C4-2B (cell line): ENCODE results near the gene SLC25A33.
"Not testable (repeated sequence)": the region's sequence is repeated elsewhere in the genome, so short reads cannot be mapped to it uniquely, and the experiment has no call there.

Experiments
- H3K27ac ChIP-seq: fragments of 450-650 bp; 2 replicates; pipeline ENCODE4 v1.5.1; 2017
- ZFX ChIP-seq: fragments of 450-650 bp; IDR thresholded peaks from 2 replicates; pipeline ENCODE4 v1.6.1; 2017
- TF ChIP-seq, protein P1 (sequence below): fragments of 450-650 bp; conservative IDR thresholded peaks from 2 replicates; pipeline ENCODE4 v1.5.1; 2017; ENCODE audit warnings: mild to moderate bottlenecking

Gene SLC25A33

DNA sequence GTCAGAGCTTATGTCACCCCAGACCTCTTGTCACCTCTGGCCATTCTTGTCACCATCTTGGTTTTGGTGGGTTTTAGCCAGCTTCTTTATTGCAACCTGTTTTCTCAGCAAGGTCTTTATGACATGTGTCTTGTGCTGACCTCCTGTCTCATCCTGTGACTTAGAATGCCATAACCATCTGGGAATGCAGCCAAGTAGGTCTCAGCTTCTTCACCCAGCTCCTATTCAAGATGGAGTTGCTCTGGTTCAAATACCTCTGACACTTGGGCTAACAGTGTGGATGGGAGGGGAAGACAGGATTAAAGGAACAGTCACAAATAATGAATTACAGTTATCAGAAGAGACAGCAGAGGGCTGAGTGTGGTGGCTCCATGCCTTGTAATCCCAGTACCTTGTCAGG, 81.8 kb downstream of the SLC25A33 start:
- TF ChIP-seq ZFX, result no peak
- TF ChIP-seq, protein P1, sequence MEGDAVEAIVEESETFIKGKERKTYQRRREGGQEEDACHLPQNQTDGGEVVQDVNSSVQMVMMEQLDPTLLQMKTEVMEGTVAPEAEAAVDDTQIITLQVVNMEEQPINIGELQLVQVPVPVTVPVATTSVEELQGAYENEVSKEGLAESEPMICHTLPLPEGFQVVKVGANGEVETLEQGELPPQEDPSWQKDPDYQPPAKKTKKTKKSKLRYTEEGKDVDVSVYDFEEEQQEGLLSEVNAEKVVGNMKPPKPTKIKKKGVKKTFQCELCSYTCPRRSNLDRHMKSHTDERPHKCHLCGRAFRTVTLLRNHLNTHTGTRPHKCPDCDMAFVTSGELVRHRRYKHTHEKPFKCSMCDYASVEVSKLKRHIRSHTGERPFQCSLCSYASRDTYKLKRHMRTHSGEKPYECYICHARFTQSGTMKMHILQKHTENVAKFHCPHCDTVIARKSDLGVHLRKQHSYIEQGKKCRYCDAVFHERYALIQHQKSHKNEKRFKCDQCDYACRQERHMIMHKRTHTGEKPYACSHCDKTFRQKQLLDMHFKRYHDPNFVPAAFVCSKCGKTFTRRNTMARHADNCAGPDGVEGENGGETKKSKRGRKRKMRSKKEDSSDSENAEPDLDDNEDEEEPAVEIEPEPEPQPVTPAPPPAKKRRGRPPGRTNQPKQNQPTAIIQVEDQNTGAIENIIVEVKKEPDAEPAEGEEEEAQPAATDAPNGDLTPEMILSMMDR, result no peak
- H3K27ac ChIP-seq, result no peak overlapping the region

DNA sequence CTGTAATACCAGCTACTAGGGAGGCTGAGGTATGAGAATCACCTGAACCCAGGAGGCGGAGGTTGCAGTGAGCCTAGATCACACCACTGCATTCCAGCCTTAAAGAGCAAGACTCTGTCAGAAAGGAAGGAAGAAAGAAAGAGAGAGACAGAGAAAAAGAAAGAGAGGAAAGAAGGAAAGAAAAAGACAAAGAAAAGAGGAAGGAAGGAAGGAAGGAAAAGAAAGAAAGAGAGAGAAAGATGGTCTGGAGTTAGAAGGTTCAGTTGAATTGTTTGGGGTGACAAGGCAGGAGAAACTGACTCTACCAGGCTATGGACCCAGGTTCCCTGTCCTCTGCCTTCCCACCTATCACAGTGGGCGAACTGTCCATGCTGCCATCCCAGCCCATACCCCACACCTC, 84.8 kb downstream of the SLC25A33 start:
- no peak overlapping the region for H3K27ac ChIP-seq
- TF ChIP-seq, protein P1, result no peak
- TF ChIP-seq ZFX, result no peak

GRCh38 chr1:9625030-9625429, 85.8 kb downstream of the SLC25A33 start:
- not testable (repeated sequence) for H3K27ac ChIP-seq

- no peak overlapping the region for H3K27ac ChIP-seq
- no peak for TF ChIP-seq ZFX
- TF ChIP-seq, protein P1, result no peak
Observed at GRCh38 chr1:9626201-9626608, 86.9 kb downstream of the SLC25A33 start.

DNA sequence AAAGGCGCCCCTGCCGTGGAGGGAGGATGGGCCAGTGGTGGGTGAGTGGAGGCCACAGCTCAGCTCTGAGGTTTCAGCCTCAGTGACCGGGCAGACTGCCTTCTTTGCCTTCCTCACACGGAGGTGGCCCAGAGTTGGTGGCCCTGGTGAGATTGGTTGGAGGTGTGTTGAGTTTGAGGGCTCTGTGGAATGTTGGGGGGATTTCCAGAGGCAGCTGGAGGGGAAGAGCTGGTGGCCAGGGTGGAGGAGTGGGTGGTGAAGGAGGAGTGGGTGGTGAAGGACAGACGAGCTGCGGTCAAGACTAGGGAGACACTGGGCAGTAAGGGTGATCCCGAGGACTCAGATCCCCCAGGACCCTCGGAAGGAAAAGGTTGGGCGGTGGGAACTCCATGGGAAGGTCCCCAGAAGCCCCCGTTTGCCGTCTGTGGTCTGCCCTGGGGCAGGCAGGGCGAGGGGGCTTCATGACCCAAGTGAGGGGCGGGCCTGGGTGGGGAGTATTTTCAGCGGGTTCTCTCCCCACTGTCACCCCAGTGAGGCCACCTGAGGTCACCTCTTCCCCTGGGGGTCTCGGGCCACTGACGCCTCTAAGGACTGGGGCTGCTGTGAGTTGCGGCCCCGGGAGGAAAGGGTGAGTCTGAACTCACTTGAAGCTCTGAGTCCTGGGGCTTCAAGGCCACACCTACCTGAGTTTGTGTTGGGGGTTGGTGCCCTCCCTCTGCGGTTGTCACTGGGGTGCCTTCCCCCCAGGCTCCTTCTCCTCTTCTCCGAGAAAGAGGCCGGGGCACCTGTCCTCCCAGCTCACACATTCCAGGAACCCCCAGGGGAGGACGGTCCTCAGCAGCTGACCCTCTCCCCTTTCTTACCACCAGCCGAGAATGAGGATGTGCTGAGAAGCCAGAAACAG, 89.5 kb downstream of the SLC25A33 start:
- TF ChIP-seq ZFX, result no peak
- TF ChIP-seq, protein P1, result no peak
- no peak overlapping the region for H3K27ac ChIP-seq

GRCh38 chr1:9629445-9630201, 90.4 kb downstream of the SLC25A33 start:
- H3K27ac ChIP-seq, result no peak overlapping the region
- TF ChIP-seq ZFX, result no peak
- TF ChIP-seq, protein P1, result no peak

GRCh38 chr1:9630331-9631111, 91.3 kb downstream of the SLC25A33 start:
- H3K27ac ChIP-seq, result no peak overlapping the region
- TF ChIP-seq, protein P1, result no peak
- TF ChIP-seq ZFX, result no peak
